Measurements from ENCODE around the gene CFL1.
"Not testable (repeated sequence)": the region's sequence is repeated elsewhere in the genome, so short reads cannot be mapped to it uniquely, and the experiment has no call there.

Gene CFL1

GRCh38 chr11:65856689-65857499 is 1.1 kb downstream of the CFL1 start:
- DNase-seq: peak; percentile 83

GRCh38 chr11:65855927-65856363 is 2.0 kb downstream of the CFL1 start:
- no peak for DNase-seq

DNA sequence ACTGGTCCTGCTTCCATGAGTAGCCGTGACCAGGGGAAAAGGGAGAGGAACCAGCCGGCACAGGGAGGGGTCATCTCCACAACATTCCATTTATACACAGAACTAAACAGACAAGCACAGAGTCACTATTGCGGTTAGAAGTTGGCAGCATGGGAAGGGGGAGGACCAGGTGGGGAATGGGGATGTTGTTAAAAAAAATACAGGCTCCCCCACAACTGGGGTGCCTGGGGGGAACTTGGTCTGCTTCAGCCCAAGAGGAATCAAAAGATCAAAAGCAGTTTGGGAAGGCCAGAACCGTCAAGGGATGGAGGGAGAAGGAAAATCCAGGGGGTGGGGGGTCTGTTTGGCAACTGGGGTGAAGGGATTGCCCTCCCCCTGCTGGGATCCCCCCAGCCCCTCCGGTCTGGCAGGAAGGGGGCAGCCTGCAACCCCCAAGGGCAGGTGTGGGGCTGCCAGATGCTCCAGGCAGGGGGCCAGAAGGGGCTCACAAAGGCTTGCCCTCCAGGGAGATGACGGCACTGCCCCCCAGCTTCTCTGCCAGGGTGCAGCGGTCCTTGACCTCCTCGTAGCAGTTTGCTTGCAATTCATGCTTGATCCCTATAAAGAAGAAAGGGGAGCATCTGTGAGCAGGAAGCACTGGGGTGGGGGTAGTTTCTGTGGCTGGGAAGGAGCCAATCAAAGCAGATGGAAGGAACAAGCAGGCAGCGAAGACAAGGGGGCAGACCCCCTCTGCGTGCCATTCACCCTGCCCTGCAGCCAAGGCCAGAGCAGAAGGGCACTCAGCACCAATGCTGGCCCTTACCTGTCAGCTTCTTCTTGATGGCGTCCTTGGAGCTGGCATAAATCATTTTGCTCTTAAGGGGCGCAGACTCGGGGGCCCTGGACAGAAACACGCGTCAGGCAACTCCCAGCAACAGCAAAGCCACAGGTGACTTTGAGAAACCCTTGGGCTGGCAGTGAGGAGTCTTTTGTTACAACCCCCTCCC is 2.8 kb downstream of the CFL1 start:
- no peak for DNase-seq

DNA sequence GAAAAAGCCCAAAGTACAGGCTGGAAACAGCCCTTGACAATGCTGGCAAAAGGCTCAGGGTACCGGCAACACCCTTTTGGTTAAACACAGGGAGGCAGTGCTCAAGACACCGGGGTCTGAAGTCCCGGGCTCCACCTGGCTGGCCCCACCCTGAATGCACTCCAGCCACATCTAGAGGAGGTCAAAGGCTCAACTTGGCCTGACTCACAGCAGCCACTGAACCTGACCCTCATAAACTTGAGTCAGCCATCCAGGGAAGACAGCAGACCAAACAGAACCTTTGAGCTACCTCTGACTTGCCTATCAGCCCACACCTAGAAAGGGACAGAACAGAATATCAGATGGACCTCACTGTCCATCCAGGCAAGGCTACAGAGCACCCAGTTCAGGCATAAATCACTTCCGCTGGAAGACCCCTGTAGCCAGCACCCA is 3.8 kb downstream of the CFL1 start:
- DNase-seq: no peak

DNA sequence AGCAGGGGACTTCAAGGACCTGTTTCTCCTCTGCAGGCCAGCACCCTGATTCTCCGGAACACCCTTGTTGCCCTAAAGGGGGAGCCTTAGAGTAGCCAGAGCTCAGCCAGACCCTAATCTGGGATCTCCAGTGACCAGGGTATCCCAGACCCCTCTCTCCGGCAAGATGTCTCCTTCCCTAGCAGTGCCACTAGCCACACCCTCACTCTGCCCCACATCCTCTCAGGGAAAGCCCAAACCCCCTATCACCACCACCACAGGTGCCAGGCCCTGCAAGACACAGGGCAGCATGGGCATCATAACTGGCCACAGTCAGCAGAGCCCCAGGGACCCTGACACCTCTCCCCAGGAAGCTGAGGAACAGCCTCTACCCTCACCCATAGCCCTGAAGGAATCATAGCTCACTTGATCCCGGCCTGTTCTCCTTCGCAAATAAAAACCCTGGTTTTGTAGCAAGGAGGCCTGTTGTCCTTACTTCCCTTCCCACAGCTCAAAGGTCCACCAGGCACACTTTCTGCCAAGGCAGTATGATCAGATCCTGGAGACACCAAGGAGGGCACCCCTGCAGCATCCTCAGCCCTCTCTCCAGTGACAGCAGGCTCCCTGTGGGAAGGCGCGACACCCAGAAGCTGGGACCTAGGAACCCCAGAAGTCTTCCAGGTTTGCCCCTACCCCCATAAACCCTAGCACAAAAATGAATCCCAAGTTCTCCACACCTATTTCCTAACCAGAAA is 4.6 kb downstream of the CFL1 start:
- DNase-seq: no peak

DNA sequence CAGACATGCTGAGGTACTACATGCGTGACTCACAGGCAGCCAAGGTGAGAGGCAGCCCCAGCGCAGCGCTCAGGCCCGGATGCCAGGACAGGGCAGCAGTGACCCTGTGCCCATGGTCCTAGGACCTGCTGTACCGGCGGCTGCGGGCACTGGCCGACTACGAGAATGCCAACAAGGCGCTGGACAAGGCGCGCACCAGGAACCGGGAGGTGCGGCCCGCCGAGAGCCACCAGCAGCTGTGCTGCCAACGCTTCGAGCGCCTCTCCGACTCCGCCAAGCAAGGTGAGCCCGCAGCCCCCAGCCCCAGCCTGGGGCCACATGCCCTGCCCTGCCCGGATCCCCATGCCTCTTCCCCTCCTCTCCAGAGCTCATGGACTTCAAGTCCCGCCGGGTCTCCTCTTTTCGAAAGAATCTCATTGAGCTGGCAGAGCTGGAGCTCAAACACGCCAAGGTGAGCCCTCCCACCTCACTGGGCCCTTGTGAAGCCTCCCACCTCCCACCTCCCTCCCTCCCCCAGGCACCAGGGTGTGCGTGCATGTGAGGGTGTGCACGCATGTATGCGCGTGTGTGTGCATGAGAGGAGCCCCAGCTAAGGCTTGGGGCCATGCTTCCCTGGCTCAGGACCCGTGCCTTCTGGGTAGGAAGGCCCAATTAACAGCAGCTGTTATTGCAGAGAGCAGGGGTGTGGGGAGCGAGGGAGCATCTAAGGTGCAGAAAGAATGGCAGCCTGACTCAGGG is 5.3 kb downstream of the CFL1 start:
- no peak for DNase-seq

DNA sequence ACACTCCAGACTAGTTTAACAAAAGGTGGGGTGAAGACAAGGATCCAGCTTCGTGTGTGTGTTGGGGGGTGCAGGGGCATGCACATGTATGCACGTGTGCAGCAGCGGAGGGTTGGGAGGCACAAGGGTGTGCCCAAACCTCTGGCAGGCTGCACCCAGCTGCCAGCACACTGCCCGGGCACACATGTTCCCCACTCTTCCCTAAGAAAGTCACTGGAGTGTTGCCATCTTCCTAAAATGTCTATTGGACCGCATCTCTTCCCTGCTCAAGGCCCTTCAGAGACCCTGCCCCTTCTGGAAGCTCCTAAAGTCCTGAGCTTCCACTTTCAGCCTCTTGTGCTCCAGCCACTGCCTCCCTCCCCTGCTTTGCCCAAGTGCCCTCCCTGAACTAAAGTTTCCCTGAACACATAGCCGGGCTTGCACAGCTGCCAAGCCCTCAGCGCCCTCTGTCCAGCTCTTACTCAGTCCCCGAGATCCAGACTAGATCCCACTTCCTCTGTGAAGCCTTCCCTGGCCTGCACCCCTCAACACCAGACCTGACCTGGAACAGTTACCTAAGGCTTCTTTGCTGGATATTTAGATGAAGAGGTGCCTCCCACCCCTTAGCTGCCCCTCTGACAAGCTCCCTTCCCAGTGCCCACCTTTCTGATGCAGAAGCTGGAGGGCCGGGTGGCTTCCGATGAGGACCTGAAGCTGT is 6.0 kb downstream of the CFL1 start:
- no peak for DNase-seq

DNA sequence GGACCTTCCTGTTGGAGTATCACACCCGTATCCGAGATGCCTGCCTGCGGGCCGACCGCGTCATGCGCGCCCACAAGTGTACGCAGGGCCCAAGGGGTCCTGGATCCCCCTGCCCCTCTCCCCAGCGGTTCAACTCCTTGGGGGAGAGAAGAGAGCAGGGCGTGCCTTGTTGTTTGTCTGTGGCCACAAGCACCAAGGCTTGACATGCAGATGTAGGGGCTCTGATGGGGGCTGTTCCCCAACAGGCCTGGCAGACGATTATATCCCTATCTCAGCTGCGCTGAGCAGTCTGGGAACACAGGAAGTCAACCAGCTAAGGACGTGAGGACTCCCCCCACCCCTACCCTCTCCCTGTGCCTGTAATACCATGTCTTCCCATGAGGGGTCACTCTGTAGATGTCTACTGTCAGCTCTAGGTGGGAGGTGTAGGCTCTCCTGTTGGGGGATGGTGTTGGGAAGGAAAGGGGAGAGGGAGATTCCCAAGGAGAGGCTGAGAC is 6.8 kb downstream of the CFL1 start:
- DNase-seq: no peak

DNA sequence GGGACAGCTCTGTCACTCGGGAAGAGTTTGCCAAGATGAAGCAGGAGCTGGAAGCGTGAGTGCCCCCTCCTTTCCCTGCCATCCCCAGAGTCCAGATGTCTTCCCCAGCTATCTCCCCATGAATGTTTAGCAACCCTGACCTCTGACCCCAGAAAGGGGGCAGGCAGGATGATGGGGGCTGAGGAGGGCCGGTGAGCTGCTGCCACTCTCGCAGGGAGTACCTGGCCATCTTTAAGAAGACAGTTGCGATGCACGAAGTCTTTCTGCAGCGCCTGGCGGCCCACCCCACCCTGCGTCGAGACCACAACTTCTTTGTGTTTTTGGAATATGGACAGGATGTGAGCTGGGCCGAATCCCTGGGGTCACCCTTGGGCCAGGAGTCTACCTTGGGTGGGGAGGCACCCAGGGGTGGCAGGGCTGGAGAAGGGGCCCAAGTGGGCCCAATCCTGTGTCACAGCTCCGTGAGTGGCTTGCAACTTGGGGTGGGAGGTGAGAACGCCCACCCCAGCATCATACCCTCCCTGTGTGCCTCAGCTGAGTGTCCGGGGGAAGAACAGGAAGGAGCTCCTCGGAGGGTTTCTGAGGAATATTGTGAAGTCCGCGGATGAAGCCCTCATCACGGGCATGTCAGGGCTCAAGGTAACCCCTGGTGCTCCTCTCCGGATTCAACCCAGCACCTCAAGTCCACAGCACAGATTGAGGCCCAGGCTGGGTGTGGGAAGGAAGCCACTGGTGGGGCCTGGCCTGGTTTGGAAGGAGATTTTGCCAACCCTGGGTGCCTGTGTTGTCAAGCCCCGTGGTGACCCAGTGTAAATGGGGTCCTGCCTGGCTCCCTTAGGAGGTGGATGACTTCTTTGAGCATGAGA is 7.5 kb downstream of the CFL1 start:
- DNase-seq: no peak

GRCh38 chr11:65849771-65850216 is 8.2 kb downstream of the CFL1 start:
- no peak for DNase-seq

- no peak for DNase-seq
Measured at GRCh38 chr11:65849366-65849765, 8.6 kb downstream of the CFL1 start.

DNA sequence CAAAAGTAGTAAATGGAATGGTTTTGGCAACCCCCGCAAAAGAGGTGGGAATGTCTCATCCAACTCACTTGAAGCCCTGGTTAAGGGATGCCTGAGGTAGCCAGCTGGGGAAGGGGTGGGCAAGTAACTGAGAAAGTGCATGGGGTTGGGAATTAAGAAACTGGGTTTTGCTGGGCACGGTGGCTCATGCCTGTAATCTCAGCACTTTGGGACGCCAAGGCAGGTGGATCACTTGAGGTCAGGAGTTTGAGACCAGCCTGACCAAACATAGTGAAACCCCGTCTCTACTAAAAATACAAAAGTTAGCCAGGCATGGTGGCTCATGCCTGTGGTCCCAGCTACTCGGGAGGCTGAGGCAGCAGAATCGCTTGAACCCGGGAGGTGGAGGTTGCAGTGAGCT is 9.3 kb downstream of the CFL1 start:
- not testable (repeated sequence) for DNase-seq

DNA sequence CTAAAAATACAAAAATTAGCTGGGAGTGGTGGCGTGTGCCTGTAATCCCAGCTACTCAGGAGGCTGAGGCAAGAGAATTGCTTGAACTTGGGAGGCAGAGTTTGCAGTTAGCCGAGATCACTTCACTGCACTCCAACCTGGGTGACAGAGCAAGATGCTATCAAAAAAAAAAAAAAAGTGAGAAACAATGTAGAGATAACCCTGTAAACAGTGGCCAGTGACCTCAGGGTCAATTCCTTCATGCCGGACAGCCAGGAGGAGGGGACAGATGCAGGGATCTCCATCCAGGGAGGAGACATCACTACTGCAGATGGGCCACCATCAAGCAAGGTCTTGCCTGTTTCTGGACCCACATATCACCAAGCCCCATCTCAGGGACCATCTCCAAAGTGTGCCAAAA is 10.2 kb downstream of the CFL1 start:
- no peak for DNase-seq

DNA sequence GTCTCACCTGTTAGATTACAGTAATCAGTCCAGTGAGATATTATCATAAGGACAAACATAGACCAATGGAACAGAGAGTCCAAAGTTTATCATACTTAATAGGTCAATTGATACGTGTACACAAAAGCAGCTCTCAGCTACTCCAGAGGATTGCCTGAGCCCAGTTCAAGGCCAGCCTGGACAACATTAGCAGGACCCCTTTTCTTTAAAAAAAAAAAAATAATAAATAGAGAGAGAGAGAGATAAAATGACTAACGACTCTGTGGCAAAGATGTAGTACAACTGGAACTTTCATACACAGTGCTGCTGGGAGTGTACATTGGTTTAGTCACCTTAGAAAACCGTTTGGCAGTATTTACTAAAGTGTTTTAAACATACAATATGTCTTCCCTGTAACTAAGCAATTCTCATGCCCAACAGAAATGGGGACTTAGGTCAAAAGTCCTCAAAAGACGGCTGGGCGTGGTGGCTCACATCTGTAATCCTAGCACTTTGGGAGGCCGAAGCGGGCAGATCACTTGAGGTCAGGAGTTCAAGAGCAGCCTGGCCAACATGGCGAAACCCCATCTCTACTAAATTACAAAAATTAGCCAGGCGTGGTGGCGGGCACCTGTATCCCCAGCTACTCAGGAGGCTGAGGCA is 13.6 kb downstream of the CFL1 start:
- no peak for DNase-seq

DNA sequence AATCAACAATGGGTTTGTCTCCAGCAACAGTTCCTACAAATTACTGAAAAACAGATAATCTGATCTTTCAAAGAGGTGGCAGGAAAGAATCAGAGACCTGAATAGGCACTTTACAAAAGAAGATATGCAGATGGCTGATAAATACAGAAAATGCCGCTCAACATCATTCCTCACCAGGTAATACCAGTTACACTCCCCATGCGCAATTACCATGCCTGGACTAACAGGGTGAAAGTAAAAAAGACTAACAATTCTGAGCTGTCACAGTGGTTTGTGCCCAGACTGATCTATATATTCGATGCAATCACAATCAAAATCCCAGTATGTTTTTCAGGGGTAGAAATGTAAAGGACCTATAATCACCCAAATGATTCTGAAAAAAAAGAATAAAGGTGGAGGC is 14.2 kb downstream of the CFL1 start:
- no peak for DNase-seq

- DNase-seq: no peak
Measured at GRCh38 chr11:65842144-65842543, 15.8 kb downstream of the CFL1 start.

GRCh38 chr11:65834202-65834601 is 23.8 kb downstream of the CFL1 start:
- DNase-seq: no peak

- DNase-seq: peak; percentile 97
Measured at GRCh38 chr11:65833297-65834030, 24.5 kb downstream of the CFL1 start, which contains the start of gene SNX32. Gene SNX32 (plus strand): TSS chr11:65833963. CDS start chr11:65834066, 103 bp downstream.

DNA sequence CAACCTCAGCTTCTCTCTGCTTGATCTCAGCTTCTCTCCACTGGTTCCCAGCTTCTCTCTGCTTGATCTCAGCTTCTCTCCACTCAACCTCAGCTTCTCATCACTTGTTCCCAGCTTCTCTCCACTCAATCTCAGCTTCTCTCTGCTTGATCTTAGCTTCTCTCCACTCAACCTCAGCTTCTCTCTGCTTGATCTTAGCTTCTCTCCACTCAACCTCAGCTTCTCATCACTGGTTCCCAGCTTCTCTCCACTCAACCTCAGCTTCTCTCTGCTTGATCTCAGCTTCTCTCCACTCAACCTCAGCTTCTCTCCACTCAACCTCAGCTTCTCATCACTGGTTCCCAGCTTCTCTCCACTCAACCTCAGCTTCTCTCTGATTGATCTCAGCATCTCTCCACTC is 25.7 kb downstream of the CFL1 start:
- not testable (repeated sequence) for DNase-seq
